Right atrium auricular region (tissue), 2 donors: ENCODE results near the gene UBFD1. TPM values are rescaled to one million over a fixed set of nuclear protein-coding genes. Genes with fewer than 3 reads are reported as not detected.
"Not testable (repeated sequence)": the region's sequence is repeated elsewhere in the genome, so short reads cannot be mapped to it uniquely, and the experiment has no call there.

Source experiments
- DNase-seq: peaks from one replicate; pipeline ENCODE4 v3.0.0-alpha.2; 2019; ENCODE audit warnings: low spot score
- H3K27ac ChIP-seq, 2 donors: fragments of 200-600 bp; sonication (generic); 1 replicate in 1 of 2; 2 replicates in 1 of 2; pipeline ENCODE4 v1.5.1; 2016 to 2019
- H3K27me3 ChIP-seq, 2 donors: fragments of 200-600 bp; sonication (generic); one replicate each; pipeline versions ENCODE4 v1.5.1 to v1.6.0; 2017 to 2019
- H3K36me3 ChIP-seq: fragments of 200-600 bp; sonication (generic); one replicate; pipeline ENCODE4 v1.5.1; 2016
- H3K4me1 ChIP-seq, 2 donors: fragments of 200-600 bp; sonication (generic); one replicate each; pipeline versions ENCODE4 v1.5.1 to v1.6.0; 2017 to 2019
- H3K4me3 ChIP-seq, 2 donors: fragments of 200-600 bp; sonication (generic); 1 replicate in 1 of 2; 2 replicates in 1 of 2; pipeline ENCODE4 v1.5.1; 2017 to 2019; ENCODE audit warnings: mild to moderate bottlenecking in 1 of 2, moderate library complexity in 1 of 2
- H3K9me3 ChIP-seq, 2 donors: fragments of 200-600 bp; sonication (generic); one replicate each; pipeline ENCODE4 v1.5.1; 2019
- CTCF ChIP-seq, 2 donors: fragments of 200-600 bp; sonication (generic); IDR thresholded peaks; one replicate each; pipeline ENCODE4 v1.5.1; 2019; ENCODE audit warnings: antibody characterized with exemption in 2 of 2
- total RNA-seq, 2 donors: library from RNA; depleted of rRNA; stranded (reverse); fragments of >200 nt; gene quantifications; one replicate each; pipeline ENCODE4 v1.1.0, GENCODE V29; 2016

The UBFD1 gene, protein sequence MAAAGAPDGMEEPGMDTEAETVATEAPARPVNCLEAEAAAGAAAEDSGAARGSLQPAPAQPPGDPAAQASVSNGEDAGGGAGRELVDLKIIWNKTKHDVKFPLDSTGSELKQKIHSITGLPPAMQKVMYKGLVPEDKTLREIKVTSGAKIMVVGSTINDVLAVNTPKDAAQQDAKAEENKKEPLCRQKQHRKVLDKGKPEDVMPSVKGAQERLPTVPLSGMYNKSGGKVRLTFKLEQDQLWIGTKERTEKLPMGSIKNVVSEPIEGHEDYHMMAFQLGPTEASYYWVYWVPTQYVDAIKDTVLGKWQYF
- 10 to 100 TPM; 85.5 to 93.9 TPM for total RNA-seq

DNA sequence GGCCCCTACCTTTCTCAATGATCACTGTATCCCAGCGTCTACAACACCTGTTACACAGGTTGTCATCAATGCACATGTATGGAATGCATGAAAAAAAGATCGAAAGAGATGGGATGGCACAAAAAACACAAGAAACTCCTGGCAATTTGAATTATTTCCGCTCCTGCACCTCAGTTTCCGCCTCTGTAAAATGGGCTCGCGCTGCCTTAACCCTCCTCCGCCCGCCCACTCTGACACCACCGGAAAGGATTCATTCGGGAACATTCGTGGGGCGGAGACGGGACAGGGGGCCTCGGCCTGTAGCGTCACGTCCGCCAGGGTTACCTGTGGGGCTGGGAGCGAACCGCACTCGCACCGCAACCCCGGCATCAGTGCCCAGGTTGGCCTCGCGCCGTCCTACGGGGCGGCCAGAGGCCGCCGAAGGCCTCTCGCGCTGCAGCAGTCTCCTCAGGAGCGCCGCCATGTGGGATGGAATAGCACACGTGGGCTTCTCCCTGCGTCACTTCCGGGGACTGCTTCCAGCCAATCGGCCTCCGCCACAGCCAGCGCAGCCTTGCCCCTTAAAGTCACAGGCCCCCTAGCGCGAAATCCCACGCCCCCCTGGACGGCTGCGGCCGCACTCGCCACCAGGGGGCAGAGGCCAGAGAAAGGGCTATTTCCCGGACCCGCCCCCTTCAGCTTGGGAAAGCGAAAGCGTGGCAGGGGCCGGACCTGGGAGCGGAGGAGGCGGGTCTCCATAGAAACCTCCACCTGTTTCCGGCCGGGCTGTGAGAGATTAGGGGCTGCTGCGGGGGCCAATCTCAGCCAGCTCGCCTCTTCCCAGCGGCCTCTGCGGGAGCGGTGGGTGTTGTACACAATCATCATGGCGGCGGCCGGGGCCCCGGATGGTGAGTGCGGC, at the start of gene UBFD1, which contains the start of gene EARS2:
Gene UBFD1, plus strand, starts transcription at position 847 of the 898 bp plus-strand sequence. Its CDS starts 16 bp downstream, at position 863.
Gene EARS2, minus strand, starts transcription at position 470 of the 898 bp plus-strand sequence. Its CDS starts 7 bp downstream, at position 463.
- Histone ChIP-seq H3K4me1 (peaks cover 0 to 42% of the 10 kb centered on the region in 2 donors), H3K36me3 (peaks cover 35% of the 10 kb centered on the region), H3K27me3 (no peaks in the 10 kb centered on the region), H3K4me3 (peak within 1 kb of the TSS; percentile 86 to 97), H3K9me3 (no peaks in the 10 kb centered on the region), H3K27ac (peak within 1 kb of the TSS; percentile 85 to 94)
- DNase-seq: peak; percentile 98
- TF ChIP-seq CTCF (IDR thresholded peaks at IDR 0.05): peak; percentile 91 to 92

GRCh38 chr16:23508589-23509440, 48.7 kb upstream of the UBFD1 start:
- peak overlapping the region; percentile 70 to 96 for H3K4me3 ChIP-seq
- peak overlapping the region; percentile 86 to 91 for H3K27ac ChIP-seq
- H3K4me1 ChIP-seq: peaks cover 0 to 52% of the 10 kb centered on the region in 2 donors
- DNase-seq: peak; percentile 63
- H3K27me3 ChIP-seq: no peaks in the 10 kb centered on the region
- H3K9me3 ChIP-seq: no peaks in the 10 kb centered on the region
- no peak for TF ChIP-seq CTCF (IDR thresholded peaks at IDR 0.05)
- no peaks in the 10 kb centered on the region for H3K36me3 ChIP-seq

- DNase-seq: no peak
- H3K36me3 ChIP-seq: no peaks in the 10 kb centered on the region
- peak overlapping the region; percentile 70 to 96 for H3K4me3 ChIP-seq
- no peaks in the 10 kb centered on the region for H3K9me3 ChIP-seq
- peaks cover 0 to 46% of the 10 kb centered on the region in 2 donors for H3K4me1 ChIP-seq
- peak overlapping the region; percentile 86 to 91 for H3K27ac ChIP-seq
- no peak for TF ChIP-seq CTCF (IDR thresholded peaks at IDR 0.05)
- H3K27me3 ChIP-seq: no peaks in the 10 kb centered on the region
These were observed 48.1 kb upstream of the UBFD1 start for GRCh38 chr16:23509441-23509754.

DNA sequence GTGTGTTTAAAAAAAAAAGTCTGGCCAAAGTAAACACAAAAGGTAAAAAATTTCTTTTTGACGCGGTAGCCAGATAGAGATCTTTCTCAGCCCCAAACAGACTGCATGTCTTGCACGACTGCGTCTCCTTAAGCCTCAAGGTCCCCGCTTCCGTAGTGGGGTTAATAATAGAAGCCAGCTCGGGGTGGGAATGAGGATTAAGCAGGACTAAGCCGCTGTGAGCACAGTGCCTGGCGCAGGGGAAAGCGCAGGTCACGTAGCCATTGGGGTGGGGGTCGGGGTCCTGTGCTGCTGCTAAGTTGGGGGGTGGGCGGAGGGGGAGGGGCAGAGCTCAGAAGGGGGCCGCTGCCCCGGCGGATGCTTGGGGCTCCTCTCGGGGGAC, 47.8 kb upstream of the UBFD1 start:
- Histone ChIP-seq H3K4me3 (peak overlapping the region; percentile 70 to 96), H3K27me3 (no peaks in the 10 kb centered on the region), H3K27ac (peak overlapping the region; percentile 86 to 91), H3K36me3 (no peaks in the 10 kb centered on the region), H3K9me3 (no peaks in the 10 kb centered on the region), H3K4me1 (peaks cover 0 to 42% of the 10 kb centered on the region in 2 donors)
- no peak for TF ChIP-seq CTCF (IDR thresholded peaks at IDR 0.05)
- no peak for DNase-seq

GRCh38 chr16:23510164-23510914, 47.2 kb upstream of the UBFD1 start, which contains the start of gene GGA2:
TSS of gene GGA2 (minus strand) at chr16:23510494. CDS start at chr16:23510411, 83 bp downstream.
- peak; percentile 86 for DNase-seq
- TF ChIP-seq CTCF (IDR thresholded peaks at IDR 0.05): no peak
- peak within 1 kb of the TSS; percentile 86 to 91 for H3K27ac ChIP-seq
- no peaks in the 10 kb centered on the region for H3K9me3 ChIP-seq
- H3K27me3 ChIP-seq: no peaks in the 10 kb centered on the region
- H3K4me3 ChIP-seq: peak within 1 kb of the TSS; percentile 70 to 96
- H3K4me1 ChIP-seq: peaks cover 0 to 37% of the 10 kb centered on the region in 2 donors
- H3K36me3 ChIP-seq: no peaks in the 10 kb centered on the region

DNA sequence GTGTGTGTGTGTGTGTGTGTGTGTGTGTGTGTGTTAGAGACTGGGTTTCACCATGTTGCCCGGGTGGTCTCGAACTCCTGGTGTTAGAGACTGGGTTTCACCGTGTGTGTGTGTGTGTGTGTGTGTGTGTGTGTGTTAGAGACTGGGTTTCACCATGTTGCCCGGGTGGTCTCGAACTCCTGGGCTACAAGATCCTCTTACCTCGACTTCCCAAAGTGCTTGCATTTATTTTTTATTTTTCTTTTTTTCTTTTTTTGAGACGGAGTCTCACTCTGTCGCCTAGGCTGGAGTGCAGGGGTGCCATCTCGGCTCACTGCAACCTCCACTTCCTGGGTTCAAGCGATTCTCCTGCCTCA, 46.6 kb upstream of the UBFD1 start:
- H3K27me3 ChIP-seq, H3K9me3 ChIP-seq, H3K36me3 ChIP-seq, DNase-seq: not testable (repeated sequence)
- Histone ChIP-seq H3K4me3 (peak overlapping the region; percentile 70 to 96), H3K27ac (peak overlapping the region in 1 of 2 donors; percentile 86), H3K4me1 (peaks cover 0 to 31% of the 10 kb centered on the region in 2 donors)
